PC-9 (cell line): Measurements from ENCODE around the gene RYR3.

Experiments
- EZH2 ChIP-seq: fragments of 200-600 bp; sonication (generic); IDR thresholded peaks from 2 replicates; pipeline ENCODE4 v1.8.0; 2017; ENCODE audit warnings: antibody characterized with exemption, low read depth
- TF ChIP-seq, protein P1 (sequence below): fragments of 200-600 bp; sonication (generic); conservative IDR thresholded peaks from 2 replicates; pipeline ENCODE4 v1.6.1; 2017; ENCODE audit warnings: mixed run types, antibody characterized with exemption, mild to moderate bottlenecking, moderate library complexity

GRCh38 chr15:33405096-33405495 lies 94.3 kb downstream of the RYR3 start:
- TF ChIP-seq, protein P1, sequence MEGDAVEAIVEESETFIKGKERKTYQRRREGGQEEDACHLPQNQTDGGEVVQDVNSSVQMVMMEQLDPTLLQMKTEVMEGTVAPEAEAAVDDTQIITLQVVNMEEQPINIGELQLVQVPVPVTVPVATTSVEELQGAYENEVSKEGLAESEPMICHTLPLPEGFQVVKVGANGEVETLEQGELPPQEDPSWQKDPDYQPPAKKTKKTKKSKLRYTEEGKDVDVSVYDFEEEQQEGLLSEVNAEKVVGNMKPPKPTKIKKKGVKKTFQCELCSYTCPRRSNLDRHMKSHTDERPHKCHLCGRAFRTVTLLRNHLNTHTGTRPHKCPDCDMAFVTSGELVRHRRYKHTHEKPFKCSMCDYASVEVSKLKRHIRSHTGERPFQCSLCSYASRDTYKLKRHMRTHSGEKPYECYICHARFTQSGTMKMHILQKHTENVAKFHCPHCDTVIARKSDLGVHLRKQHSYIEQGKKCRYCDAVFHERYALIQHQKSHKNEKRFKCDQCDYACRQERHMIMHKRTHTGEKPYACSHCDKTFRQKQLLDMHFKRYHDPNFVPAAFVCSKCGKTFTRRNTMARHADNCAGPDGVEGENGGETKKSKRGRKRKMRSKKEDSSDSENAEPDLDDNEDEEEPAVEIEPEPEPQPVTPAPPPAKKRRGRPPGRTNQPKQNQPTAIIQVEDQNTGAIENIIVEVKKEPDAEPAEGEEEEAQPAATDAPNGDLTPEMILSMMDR = no peak
- no peak for TF ChIP-seq EZH2
